Measurements from ENCODE around the gene APELA.

APELA gene, protein sequence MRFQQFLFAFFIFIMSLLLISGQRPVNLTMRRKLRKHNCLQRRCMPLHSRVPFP

GRCh38 chr4:164876700-164877324, at the start of gene APELA:
Gene APELA, plus strand, starts transcription at chr4:164877178. Its CDS starts 154 bp downstream, at chr4:164877332.
- no peak within 1 kb of the TSS for H3K27ac ChIP-seq
- no peak for TF ChIP-seq ZFX (IDR thresholded peaks at IDR 0.05)
- TF ChIP-seq, protein P1, sequence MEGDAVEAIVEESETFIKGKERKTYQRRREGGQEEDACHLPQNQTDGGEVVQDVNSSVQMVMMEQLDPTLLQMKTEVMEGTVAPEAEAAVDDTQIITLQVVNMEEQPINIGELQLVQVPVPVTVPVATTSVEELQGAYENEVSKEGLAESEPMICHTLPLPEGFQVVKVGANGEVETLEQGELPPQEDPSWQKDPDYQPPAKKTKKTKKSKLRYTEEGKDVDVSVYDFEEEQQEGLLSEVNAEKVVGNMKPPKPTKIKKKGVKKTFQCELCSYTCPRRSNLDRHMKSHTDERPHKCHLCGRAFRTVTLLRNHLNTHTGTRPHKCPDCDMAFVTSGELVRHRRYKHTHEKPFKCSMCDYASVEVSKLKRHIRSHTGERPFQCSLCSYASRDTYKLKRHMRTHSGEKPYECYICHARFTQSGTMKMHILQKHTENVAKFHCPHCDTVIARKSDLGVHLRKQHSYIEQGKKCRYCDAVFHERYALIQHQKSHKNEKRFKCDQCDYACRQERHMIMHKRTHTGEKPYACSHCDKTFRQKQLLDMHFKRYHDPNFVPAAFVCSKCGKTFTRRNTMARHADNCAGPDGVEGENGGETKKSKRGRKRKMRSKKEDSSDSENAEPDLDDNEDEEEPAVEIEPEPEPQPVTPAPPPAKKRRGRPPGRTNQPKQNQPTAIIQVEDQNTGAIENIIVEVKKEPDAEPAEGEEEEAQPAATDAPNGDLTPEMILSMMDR (conservative IDR thresholded peaks at IDR 0.05) = no peak

GRCh38 chr4:164828955-164829354, 48.0 kb upstream of the APELA start:
- H3K27ac ChIP-seq = no peak overlapping the region
- TF ChIP-seq, protein P1 (conservative IDR thresholded peaks at IDR 0.05) = no peak
- TF ChIP-seq ZFX (IDR thresholded peaks at IDR 0.05) = no peak

DNA sequence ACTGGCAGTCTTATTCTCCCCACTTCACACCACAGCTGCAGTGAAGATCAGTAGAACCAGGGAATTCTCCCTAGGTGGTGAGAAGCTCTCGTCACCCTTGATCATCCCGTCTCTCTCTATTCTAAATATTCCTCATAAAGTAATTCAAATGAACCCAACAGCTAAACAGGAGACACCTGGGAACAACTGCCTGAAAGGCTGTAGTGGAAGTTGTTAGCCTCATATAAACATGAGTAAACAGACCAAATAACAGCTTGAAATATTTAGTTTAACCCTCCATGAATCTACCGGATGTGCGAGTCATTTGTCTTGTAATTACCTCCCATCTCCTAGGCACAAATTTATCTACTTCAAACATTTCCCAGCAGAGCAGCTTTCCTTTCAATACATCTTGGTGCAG, 30.4 kb upstream of the APELA start:
- H3K27ac ChIP-seq = no peak overlapping the region

DNA sequence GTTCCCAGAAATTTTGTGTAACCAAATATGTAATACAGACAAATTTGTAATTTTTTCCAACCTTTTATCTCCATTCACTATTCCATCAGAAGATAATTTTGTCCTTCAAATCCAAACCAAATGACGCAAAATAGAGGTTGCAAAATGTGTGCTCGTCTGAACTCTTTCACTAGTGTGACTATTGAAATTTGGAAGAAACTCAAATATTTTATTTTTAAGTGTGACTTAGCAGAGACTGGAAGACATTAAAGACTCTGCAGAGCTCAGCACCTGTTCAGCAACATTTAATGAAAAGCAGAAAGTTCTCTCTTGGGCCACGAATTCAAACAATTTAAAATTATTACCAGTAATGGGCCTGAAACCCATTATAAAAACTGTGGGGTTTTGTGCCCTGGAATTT, 30.0 kb upstream of the APELA start:
- no peak overlapping the region for H3K27ac ChIP-seq
- no peak for TF ChIP-seq ZFX (IDR thresholded peaks at IDR 0.05)
- TF ChIP-seq, protein P1 (conservative IDR thresholded peaks at IDR 0.05) = no peak

More for the DNA sequence above, 30.4 kb upstream of the APELA start:
- TF ChIP-seq ZFX (IDR thresholded peaks at IDR 0.05) = no peak
- TF ChIP-seq, protein P1 (conservative IDR thresholded peaks at IDR 0.05) = no peak

DNA sequence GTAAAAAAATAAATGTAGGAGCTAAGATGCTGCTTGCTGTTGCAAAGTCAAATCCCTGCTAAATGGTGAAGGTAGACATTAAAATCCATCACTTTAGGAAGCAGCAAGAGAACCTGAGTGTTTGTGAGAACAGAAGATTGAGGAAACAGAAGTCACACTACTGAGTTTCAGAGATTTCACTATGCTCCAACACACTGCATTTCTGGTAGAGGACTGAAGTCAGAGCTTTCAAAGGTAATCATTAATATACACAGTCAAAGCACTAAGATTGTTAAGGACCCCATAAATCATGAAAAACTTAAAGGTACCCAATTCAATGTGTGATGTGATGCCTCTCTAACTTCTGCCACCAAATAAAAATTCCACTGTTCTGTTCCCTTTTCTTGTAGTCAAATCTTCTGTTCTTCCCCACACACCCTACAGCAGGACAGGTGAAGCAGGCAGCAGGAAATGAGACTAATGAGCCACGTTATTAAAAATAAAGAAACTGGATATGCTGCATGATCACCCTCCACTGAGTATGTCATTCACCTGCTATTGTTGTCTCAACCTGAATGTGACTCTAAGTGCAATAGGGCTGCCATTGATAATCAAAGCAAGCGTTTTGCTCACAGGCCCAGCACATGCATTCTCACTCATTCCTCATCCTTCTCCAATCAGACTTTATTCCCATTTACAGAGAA, 28.9 kb upstream of the APELA start:
- H3K27ac ChIP-seq = no peak overlapping the region
- no peak for TF ChIP-seq ZFX (IDR thresholded peaks at IDR 0.05)
- TF ChIP-seq, protein P1 (conservative IDR thresholded peaks at IDR 0.05) = no peak

DNA sequence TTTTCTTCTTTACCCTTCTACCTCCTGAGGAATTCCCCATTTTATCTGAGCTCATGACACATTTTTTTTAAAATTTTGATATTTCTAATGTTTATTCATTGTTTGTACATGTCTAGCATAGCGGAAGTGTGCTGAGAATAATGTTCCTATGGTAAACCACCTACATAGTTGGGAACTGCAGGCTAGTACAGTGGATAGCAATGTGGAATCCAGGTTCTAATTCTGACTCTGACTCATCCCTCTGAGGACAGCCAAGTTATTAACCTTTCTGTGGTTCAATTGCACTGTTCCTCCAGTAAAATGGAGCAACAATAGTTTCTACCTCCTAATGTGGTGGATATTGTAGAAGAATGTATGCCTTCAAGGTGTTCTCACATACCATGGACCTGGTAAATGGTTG, 20.6 kb upstream of the APELA start:
- TF ChIP-seq ZFX (IDR thresholded peaks at IDR 0.05) = no peak
- TF ChIP-seq, protein P1 (conservative IDR thresholded peaks at IDR 0.05) = no peak
- H3K27ac ChIP-seq = no peak overlapping the region

- TF ChIP-seq, protein P1 (conservative IDR thresholded peaks at IDR 0.05) = no peak
- no peak for TF ChIP-seq ZFX (IDR thresholded peaks at IDR 0.05)
- no peak overlapping the region for H3K27ac ChIP-seq
These were observed 10.0 kb upstream of the APELA start for GRCh38 chr4:164866817-164867490.
